Activated CD4-positive, alpha-beta T cell treated with anti-CD3 and anti-CD28 coated beads for 36 hours (primary cell): ENCODE data around the gene PLCB4. TPM values are rescaled to one million over a fixed set of nuclear protein-coding genes. Genes with fewer than 3 reads are reported as not detected.

Experiments used
- ATAC-seq: fragments of 200-7000 bp; cut with Tn5 transposase; one replicate; pipeline ENCODE4 v1.10.0; 2021; ENCODE audit warnings: mild to moderate bottlenecking, moderate library complexity
- CTCF ChIA-PET: fragments of 350-600 bp; sonication (Branson Sonifier 250); formaldehyde crosslinking; loops from one replicate; lab custom pipeline; 2021; ENCODE audit warnings: antibody characterized with exemption; lab: Charles Lee
- POLR2A ChIA-PET: fragments of 350-600 bp; sonication (Branson Sonifier 250); formaldehyde crosslinking; loops from one replicate; lab custom pipeline; 2021; ENCODE audit warnings: antibody characterized with exemption, inconsistent platforms; lab: Charles Lee
- DNase-seq: peaks from one replicate; pipeline ENCODE4 v3.0.0-alpha.2; 2020
- H3K27ac Mint-ChIP-seq: one replicate; pipeline ENCODE4 v1.8.0; 2021; ENCODE audit warnings: mixed read lengths
- H3K27me3 Mint-ChIP-seq: one replicate; pipeline ENCODE4 v1.8.0; 2021; ENCODE audit warnings: mixed read lengths
- H3K36me3 Mint-ChIP-seq: one replicate; pipeline ENCODE4 v1.8.0; 2021; ENCODE audit warnings: low read depth, mixed read lengths
- H3K4me1 Mint-ChIP-seq: one replicate; pipeline ENCODE4 v1.8.0; 2021; ENCODE audit warnings: mixed read lengths
- H3K4me3 Mint-ChIP-seq: one replicate; pipeline ENCODE4 v1.8.0; 2021; ENCODE audit warnings: mild to moderate bottlenecking, moderate library complexity, mixed read lengths
- H3K9me3 Mint-ChIP-seq: one replicate; pipeline ENCODE4 v1.8.0; 2021; ENCODE audit warnings: low read depth, mixed read lengths
- intact Hi-C, 2 experiments: fragments of 100-400 bp; cut with DNase I in 1 of 2; cut with micrococcal nuclease in 1 of 2; formaldehyde crosslinking; loops; one replicate each; pipeline versions ENCODE4 v1.14.2 to v1.15.1; 2022 to 2024; cut with DNase I, micrococcal nuclease
- total RNA-seq, 2 experiments: library from RNA; stranded (reverse); gene quantifications; one replicate each; pipeline ENCODE4 v1.2.3, GENCODE V29; 2021

The PLCB4 gene
- total RNA-seq, 2 experiments from 2014 or later, result 0.02 TPM; not detected in 1

DNA sequence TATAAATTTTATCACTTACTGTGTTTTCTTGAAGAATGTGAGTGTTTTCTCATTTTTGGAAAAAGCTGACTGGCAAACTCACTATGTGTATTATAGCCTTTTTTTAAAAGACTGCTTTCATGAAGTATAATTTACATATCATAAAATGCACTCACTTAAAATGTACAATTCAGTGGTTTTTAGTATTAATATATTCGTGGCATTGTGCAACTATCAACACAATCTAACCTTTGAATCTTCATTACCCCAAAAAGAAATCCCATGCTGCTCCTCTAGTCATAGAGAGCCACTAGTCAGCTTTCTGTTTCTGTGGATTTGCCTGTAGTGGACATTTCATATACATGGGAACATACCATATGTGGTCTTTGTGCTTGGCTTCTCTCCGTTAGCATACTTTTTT, 143.8 kb downstream of the PLCB4 start:
- H3K36me3 Mint-ChIP-seq, result no peaks in the 10 kb centered on the region
- H3K9me3 Mint-ChIP-seq, result no peaks in the 10 kb centered on the region
- ChIA-PET POLR2A (no interaction called here), CTCF (no interaction called here)
- DNase-seq (no peak), ATAC-seq (no peak)
- H3K27me3 Mint-ChIP-seq, result no peaks in the 10 kb centered on the region
- no peak overlapping the region for H3K27ac Mint-ChIP-seq
- H3K4me3 Mint-ChIP-seq, result no peak overlapping the region
- intact Hi-C loops, result no loop called here
- no peaks in the 10 kb centered on the region for H3K4me1 Mint-ChIP-seq

DNA sequence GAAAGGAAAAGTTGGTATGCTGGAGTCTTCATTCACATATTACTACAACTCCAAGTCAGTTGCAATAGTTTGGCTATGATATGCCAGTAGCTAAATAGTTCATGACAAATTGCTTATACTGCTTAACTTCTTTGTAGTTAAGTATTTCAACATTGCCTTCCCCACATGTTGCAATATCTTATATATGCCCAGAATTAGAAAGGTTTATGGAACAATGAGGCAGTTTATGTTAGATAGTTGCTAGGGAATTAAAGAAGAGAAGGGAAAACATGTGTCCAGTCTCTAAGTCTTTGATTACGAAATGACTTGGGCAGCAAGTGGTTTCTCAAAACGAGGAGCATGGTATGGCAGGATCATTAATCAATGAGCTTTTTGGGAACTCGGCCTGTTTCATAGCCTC, 145.8 kb downstream of the PLCB4 start:
- ATAC-seq, result no peak

DNA sequence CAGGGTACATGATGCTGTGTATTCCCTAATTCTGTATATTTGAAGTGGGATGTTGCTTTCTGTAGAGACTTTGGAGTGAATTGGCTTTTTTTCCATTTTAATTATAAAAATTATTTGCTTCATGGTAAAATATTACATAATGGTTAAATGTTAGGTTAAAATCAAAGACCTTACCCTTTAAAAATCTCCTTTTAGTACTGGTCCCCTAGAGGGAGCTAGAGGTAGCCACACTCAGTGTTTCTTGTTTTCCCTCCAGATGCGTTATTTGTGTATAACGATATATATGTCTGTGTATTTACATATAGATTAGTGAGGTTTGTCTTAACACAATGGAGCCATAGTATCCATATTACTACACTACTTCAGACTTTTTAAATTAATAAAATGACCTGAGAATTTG, 146.7 kb downstream of the PLCB4 start:
- intact Hi-C loops, result no loop called here
- H3K9me3 Mint-ChIP-seq, result no peaks in the 10 kb centered on the region
- CTCF ChIA-PET, result no interaction called here
- no peak for DNase-seq
- no peak overlapping the region for H3K4me3 Mint-ChIP-seq
- no peaks in the 10 kb centered on the region for H3K27me3 Mint-ChIP-seq
- no peak overlapping the region for H3K27ac Mint-ChIP-seq
- POLR2A ChIA-PET, result no interaction called here
- no peaks in the 10 kb centered on the region for H3K36me3 Mint-ChIP-seq
- H3K4me1 Mint-ChIP-seq, result no peaks in the 10 kb centered on the region
- ATAC-seq, result no peak

More for the DNA sequence above, 145.8 kb downstream of the PLCB4 start:
- intact Hi-C loops, result no loop called here
- H3K36me3 Mint-ChIP-seq, result no peaks in the 10 kb centered on the region
- H3K4me1 Mint-ChIP-seq, result no peaks in the 10 kb centered on the region
- no peak overlapping the region for H3K27ac Mint-ChIP-seq
- H3K4me3 Mint-ChIP-seq, result no peak overlapping the region
- DNase-seq, result no peak
- H3K9me3 Mint-ChIP-seq, result no peaks in the 10 kb centered on the region
- H3K27me3 Mint-ChIP-seq, result no peaks in the 10 kb centered on the region
- CTCF ChIA-PET, result no interaction called here
- POLR2A ChIA-PET, result no interaction called here

DNA sequence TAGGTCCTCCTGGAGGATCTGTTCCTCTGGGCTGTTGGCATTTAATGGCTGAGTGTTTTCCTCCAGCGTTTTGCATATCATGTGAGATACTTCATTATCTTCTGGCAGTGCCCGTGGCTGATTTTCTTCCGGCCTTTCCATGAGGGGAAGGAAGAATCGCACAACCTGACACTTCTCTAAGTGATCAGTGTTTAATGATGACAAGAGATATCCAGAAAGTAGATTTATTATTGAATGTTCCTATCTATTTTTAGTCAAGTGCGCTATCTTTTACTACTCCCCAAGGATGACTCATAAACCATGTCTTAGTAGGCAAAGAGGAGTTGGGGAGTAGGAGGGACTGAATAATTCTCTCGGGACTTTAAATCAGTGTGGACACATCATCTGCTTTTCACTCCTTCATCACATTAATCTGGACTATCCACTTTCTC, 149.7 kb downstream of the PLCB4 start:
- H3K27me3 Mint-ChIP-seq, result no peaks in the 10 kb centered on the region
- intact Hi-C loops, result no loop called here
- ATAC-seq, result no peak
- no peaks in the 10 kb centered on the region for H3K4me1 Mint-ChIP-seq
- no peak overlapping the region for H3K4me3 Mint-ChIP-seq
- POLR2A ChIA-PET, result interaction anchor here (0.7 kb wide), 1 partner anchor 946 kb away, joined by 3 read pairs; no protein-coding TSS in a partner anchor
- H3K36me3 Mint-ChIP-seq, result no peaks in the 10 kb centered on the region
- DNase-seq, result no peak
- no peak overlapping the region for H3K27ac Mint-ChIP-seq
- CTCF ChIA-PET, result no interaction called here
- no peaks in the 10 kb centered on the region for H3K9me3 Mint-ChIP-seq

DNA sequence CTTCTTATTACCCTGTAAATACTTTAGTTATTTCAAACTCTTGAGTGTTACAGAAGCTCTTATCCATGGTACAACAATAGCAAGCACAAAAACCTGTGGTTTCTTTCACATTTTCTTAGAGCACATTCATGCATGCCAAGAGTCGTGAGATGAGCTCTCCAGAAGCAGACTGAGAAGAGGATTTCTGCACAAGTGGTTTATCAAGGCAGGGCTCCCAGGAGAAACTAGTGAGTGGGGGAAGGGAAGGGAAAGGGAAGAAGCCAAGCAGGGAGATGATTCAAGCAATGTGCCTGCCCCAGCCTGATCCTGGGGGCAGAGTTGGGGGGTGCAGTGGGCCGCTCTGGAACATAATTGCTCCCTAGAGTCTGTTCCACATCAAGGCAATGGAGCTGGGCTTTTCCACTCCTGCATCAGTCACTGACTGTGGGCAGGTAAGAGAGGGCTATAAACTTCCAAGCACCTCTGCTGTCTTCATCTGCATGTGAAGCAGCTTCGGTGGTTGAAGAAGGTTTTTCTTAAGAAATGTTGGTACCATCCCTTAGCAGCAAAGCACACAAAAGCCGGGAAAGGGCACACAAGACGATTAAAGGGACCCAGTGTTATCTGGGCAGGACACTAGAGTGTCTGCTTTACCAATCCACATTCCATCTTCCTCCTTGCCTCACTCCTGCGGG, 152.1 kb downstream of the PLCB4 start:
- no peaks in the 10 kb centered on the region for H3K27me3 Mint-ChIP-seq
- no peak overlapping the region for H3K4me3 Mint-ChIP-seq
- no peaks in the 10 kb centered on the region for H3K36me3 Mint-ChIP-seq
- no peaks in the 10 kb centered on the region for H3K9me3 Mint-ChIP-seq
- intact Hi-C loops, result no loop called here
- ATAC-seq, result no peak
- H3K4me1 Mint-ChIP-seq, result no peaks in the 10 kb centered on the region
- H3K27ac Mint-ChIP-seq, result no peak overlapping the region
- ChIA-PET CTCF (no interaction called here), POLR2A (no interaction called here)
- no peak for DNase-seq

GRCh38 chr20:9223296-9223695, 154.4 kb downstream of the PLCB4 start:
- Mint-ChIP-seq H3K4me3 (no peak overlapping the region), H3K27ac (no peak overlapping the region), H3K4me1 (no peaks in the 10 kb centered on the region), H3K36me3 (no peaks in the 10 kb centered on the region), H3K9me3 (no peaks in the 10 kb centered on the region), H3K27me3 (no peaks in the 10 kb centered on the region)
- DNase-seq (no peak), ATAC-seq (no peak)
- intact Hi-C loops, result no loop called here
- POLR2A ChIA-PET, result no interaction called here
- CTCF ChIA-PET, result no interaction called here

- no peak overlapping the region for H3K27ac Mint-ChIP-seq
- POLR2A ChIA-PET, result no interaction called here
- H3K4me1 Mint-ChIP-seq, result no peaks in the 10 kb centered on the region
- no peaks in the 10 kb centered on the region for H3K27me3 Mint-ChIP-seq
- H3K9me3 Mint-ChIP-seq, result no peaks in the 10 kb centered on the region
- no peaks in the 10 kb centered on the region for H3K36me3 Mint-ChIP-seq
- ATAC-seq, result no peak
- DNase-seq, result no peak
- CTCF ChIA-PET, result no interaction called here
- no peak overlapping the region for H3K4me3 Mint-ChIP-seq
- intact Hi-C loops, result no loop called here
Observed at GRCh38 chr20:9225879-9226278, 157.0 kb downstream of the PLCB4 start.

- no peak overlapping the region for H3K27ac Mint-ChIP-seq
- H3K9me3 Mint-ChIP-seq, result no peaks in the 10 kb centered on the region
- no peaks in the 10 kb centered on the region for H3K27me3 Mint-ChIP-seq
- no peak overlapping the region for H3K4me3 Mint-ChIP-seq
- DNase-seq, result no peak
- H3K36me3 Mint-ChIP-seq, result no peaks in the 10 kb centered on the region
- no peaks in the 10 kb centered on the region for H3K4me1 Mint-ChIP-seq
- ATAC-seq, result no peak
- ChIA-PET CTCF (no interaction called here), POLR2A (no interaction called here)
- intact Hi-C loops, result no loop called here
Observed at GRCh38 chr20:9227896-9228615, 159.2 kb downstream of the PLCB4 start.

GRCh38 chr20:9228774-9229450, 160.0 kb downstream of the PLCB4 start:
- Mint-ChIP-seq H3K4me1 (no peaks in the 10 kb centered on the region), H3K4me3 (no peak overlapping the region), H3K27me3 (no peaks in the 10 kb centered on the region), H3K36me3 (no peaks in the 10 kb centered on the region), H3K27ac (no peak overlapping the region), H3K9me3 (no peaks in the 10 kb centered on the region)
- ChIA-PET POLR2A (no interaction called here), CTCF (interaction anchor here (0.6 kb wide), 1 partner anchor 60 kb away, joined by 3 read pairs; no protein-coding TSS in a partner anchor)
- ATAC-seq, result no peak
- intact Hi-C loops, result no loop called here
- DNase-seq, result no peak

DNA sequence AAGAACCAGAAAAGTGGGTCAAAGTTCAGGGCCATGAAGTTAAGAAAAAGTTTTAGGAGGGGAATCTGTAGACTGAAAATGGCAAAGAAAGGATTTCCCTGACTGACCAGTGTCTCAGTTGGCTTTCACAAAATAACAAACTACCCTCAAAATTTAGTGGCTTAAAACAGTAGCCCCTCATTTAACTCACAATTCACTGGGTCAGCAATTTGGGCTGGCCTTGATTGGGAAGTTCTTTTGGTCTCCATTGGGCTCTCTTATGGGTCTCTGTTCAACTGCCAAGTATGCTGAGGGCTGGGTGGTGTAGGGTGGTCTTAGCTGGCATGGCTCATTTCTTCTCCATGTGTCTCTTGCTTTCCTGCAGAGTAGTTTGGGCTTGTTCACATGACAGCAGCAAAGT, 161.5 kb downstream of the PLCB4 start:
- Mint-ChIP-seq H3K27ac (no peak overlapping the region), H3K36me3 (no peaks in the 10 kb centered on the region), H3K4me3 (no peak overlapping the region), H3K9me3 (no peaks in the 10 kb centered on the region), H3K27me3 (no peaks in the 10 kb centered on the region), H3K4me1 (no peaks in the 10 kb centered on the region)
- CTCF ChIA-PET, result no interaction called here
- no peak for DNase-seq
- POLR2A ChIA-PET, result no interaction called here
- intact Hi-C loops, result no loop called here
- ATAC-seq, result no peak

DNA sequence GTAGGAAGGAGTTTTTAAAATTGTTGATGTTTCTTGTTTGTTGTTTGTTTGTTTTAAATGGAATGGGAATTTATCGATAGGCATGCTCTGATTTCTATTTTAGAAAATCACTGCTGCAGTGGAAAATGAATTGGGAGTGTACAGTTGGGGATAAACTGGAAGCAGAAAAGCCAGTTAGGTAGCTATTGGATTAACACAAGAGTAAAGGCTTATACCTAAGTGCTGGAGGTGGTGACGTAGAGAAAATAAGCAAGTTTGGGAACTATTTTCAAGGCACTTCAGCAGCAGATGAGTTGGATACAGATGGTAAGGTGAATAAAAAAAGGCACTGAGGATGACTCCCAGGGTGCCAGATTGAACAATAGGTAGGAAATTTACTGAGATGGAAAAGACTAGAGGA, 164.9 kb downstream of the PLCB4 start:
- no peak overlapping the region for H3K4me3 Mint-ChIP-seq

DNA sequence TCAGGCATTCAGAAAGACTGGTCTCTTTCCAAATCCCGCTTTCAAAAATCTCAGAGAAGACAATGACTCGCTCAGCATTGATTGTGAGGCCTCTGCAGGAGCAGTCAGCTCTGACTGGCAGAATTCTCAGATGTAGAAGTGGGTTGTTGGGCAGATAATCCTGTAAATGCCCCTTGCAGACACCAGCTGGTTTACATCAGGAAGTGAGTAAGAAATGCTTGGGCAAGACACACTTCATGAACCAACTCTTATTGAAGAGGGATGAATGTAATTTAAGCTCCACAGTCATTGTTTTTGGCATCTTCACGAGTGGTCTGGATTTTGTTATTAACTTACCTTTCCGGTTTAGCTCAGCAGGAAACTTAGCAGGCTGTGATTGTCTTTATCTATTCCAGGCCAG, 166.6 kb downstream of the PLCB4 start:
- H3K9me3 Mint-ChIP-seq, result no peaks in the 10 kb centered on the region
- no peak overlapping the region for H3K4me3 Mint-ChIP-seq
- ATAC-seq (no peak), DNase-seq (no peak)
- no peaks in the 10 kb centered on the region for H3K36me3 Mint-ChIP-seq
- ChIA-PET CTCF (no interaction called here), POLR2A (no interaction called here)
- no peaks in the 10 kb centered on the region for H3K4me1 Mint-ChIP-seq
- intact Hi-C loops, result no loop called here
- H3K27ac Mint-ChIP-seq, result no peak overlapping the region
- H3K27me3 Mint-ChIP-seq, result no peaks in the 10 kb centered on the region

More for the DNA sequence above, 164.9 kb downstream of the PLCB4 start:
- H3K4me1 Mint-ChIP-seq, result no peaks in the 10 kb centered on the region
- CTCF ChIA-PET, result no interaction called here
- H3K27me3 Mint-ChIP-seq, result no peaks in the 10 kb centered on the region
- DNase-seq (no peak), ATAC-seq (no peak)
- H3K9me3 Mint-ChIP-seq, result no peaks in the 10 kb centered on the region
- POLR2A ChIA-PET, result no interaction called here
- H3K27ac Mint-ChIP-seq, result no peak overlapping the region
- intact Hi-C loops, result no loop called here
- no peaks in the 10 kb centered on the region for H3K36me3 Mint-ChIP-seq
